Adrenal gland (tissue), 12 donors: ENCODE data around the gene CD244. TPM values are rescaled to one million over a fixed set of nuclear protein-coding genes. Genes with fewer than 3 reads are reported as not detected.

Experiments used
- DNase-seq, 7 donors: peaks; one replicate each; pipeline ENCODE4 v3.0.0-alpha.2; 2019 to 2020
- H3K27ac ChIP-seq, 5 donors: fragments of 200-600 bp; sonication (generic) in 4 of 5; 1 replicate in 3 of 5; 2 replicates in 2 of 5; pipeline versions ENCODE4 v1.5.1 to v1.8.0; 2016 to 2020; ENCODE audit warnings: mild to moderate bottlenecking in 1 of 5
- H3K27me3 ChIP-seq: fragments of 200-600 bp; 2 replicates; pipeline ENCODE4 v1.8.0; 2021
- H3K36me3 ChIP-seq, 2 donors: fragments of 200-600 bp; replicated peaks in 1 of 2; 1 replicate in 1 of 2; 2 replicates in 1 of 2; pipeline versions ENCODE4 v1.5.1 to v1.8.0; 2018 to 2022
- H3K4me1 ChIP-seq, 2 donors: fragments of 200-600 bp; replicated peaks in 1 of 2; 1 replicate in 1 of 2; 2 replicates in 1 of 2; pipeline versions ENCODE4 v1.5.1 to v1.8.0; 2018 to 2021
- H3K4me3 ChIP-seq, 4 donors: fragments of 200-600 bp; sonication (generic) in 3 of 4; one replicate each; pipeline ENCODE4 v1.5.1; 2016 to 2018
- H3K9me3 ChIP-seq, 3 donors: fragments of 200-600 bp; sonication (generic) in 1 of 3; replicated peaks in 1 of 3; 1 replicate in 2 of 3; 2 replicates in 1 of 3; pipeline versions ENCODE4 v1.5.1 to v1.8.0; 2016 to 2021
- CTCF ChIP-seq, 6 experiments: fragments of 450-650 bp in 4 of 6; fragments of 200-600 bp in 2 of 6; sonication (generic) in 1 of 6; IDR thresholded peaks; 1 replicate in 5 of 6; 2 replicates in 1 of 6; pipeline versions ENCODE4 v1.5.1 to v1.8.0; 2016 to 2021; ENCODE audit warnings: antibody characterized with exemption in 6 of 6, mild to moderate bottlenecking in 2 of 6, moderate library complexity in 1 of 6
- POLR2A ChIP-seq, 2 donors: fragments of 450-650 bp; IDR thresholded peaks; one replicate each; pipeline ENCODE4 v1.6.1; 2017; ENCODE audit warnings: antibody characterized with exemption in 2 of 2, mild to moderate bottlenecking in 2 of 2, moderate library complexity in 1 of 2
- WGBS, 4 donors: extraction: QIAGEN DNeasy Blood & Tissue Kit in 2 of 4; methylation state at CpG; one replicate each; pipeline versions ENCODE4 v1.1.5 to v1.1.7; 2013 to 2017; 5-methylcytosine and 5-hydroxymethylcytosine counted together
- intact Hi-C, 2 donors: fragments of 100-400 bp; cut with DNase I; formaldehyde crosslinking; loops; one replicate each; pipeline versions ENCODE4 v1.14.1 to v1.15.0; 2022 to 2023
- polyA plus RNA-seq, 3 donors: library from polyadenylated mRNA; stranded (reverse); fragments of 200-250 nt in 2 of 3; fragments of 350-450 nt in 1 of 3; fragmentation: Illumina TruSeq in 1 of 3; extraction: RNeasy Lipid Tissue Mini Kit (QIAGEN cat#74804) in 1 of 3; gene quantifications; one replicate each; pipeline ENCODE4 v1.2.3, GENCODE V29; 2013 to 2014
- total RNA-seq, 9 donors: library from RNA; depleted of rRNA in 4 of 9; stranded (reverse); fragments of >200 nt in 4 of 9; fragments of 120-200 nt in 1 of 9; fragmentation: NEBNext Ultra II Directional in 1 of 9; extraction: Animal tissue kit (Norgen Biotek cat#: 25700) in 1 of 9; gene quantifications; one replicate each; pipeline versions ENCODE4 v1.1.0 to v1.2.4, GENCODE V29; 2013 to 2023
- donor health status: healthy with polysubstance abuse.
- donor health status: Bipolar disorder and iron deficiency.
- donor health status: DM: yes; HTN: yes; CAD: no.
- donor health status: DM: no; HTN: no; CAD: no.
- donor health status: DM: no; HTN: no; CAD: no.
- donor health status: DM: yes; HTN: yes; CAD: no.

CD244 gene
- total and polyA plus RNA-seq, 12 donors = 0.15 to 1.4 (median 0.28) TPM; not detected in 1

DNA sequence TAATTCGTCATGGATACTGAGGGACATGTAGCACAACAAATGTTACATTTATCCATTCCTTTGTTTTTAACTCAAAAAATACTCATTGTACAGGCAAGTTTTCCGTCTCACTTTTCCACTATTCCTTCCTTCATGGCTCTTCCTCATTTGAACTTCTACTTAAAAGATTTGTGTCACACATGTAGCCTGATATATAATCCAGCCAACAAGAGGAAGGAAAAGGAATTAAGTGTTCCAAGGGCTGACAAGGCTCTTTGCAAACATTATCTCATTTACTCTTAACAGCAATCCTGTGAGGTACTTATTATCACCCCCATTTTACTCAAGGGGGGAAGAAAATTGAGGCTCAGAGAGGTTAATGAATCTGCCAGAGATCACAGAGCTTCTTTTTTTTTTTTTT, 22.9 kb downstream of the CD244 start:
- no peak for TF ChIP-seq CTCF (IDR thresholded peaks at IDR 0.05)
- no peak for TF ChIP-seq POLR2A (IDR thresholded peaks at IDR 0.05)
- no peak for DNase-seq
- Histone ChIP-seq H3K4me1 (no peaks in the 10 kb centered on the region), H3K27me3 (no peaks in the 10 kb centered on the region), H3K36me3 (no peaks in the 10 kb centered on the region), H3K4me3 (no peak overlapping the region), H3K9me3 (no peaks in the 10 kb centered on the region), H3K27ac (no peak overlapping the region)
- WGBS, 4 donors = 71 to 85% (median 79%) methylated on average over 2 of the region's 2 CpGs
- intact Hi-C loops = loop anchor here in 1 of 2 donors (5.0 kb wide), 1 partner anchor 113 kb away; the partner anchor contains the start of gene ITLN2

- no peak for TF ChIP-seq CTCF (IDR thresholded peaks at IDR 0.05)
- TF ChIP-seq POLR2A (IDR thresholded peaks at IDR 0.05) = no peak
- H3K27ac ChIP-seq = no peak overlapping the region
- H3K4me1 ChIP-seq = no peaks in the 10 kb centered on the region
- 69 to 76% (median 75%) methylated on average over 7 of the region's 7 CpGs for WGBS, 4 donors
- H3K36me3 ChIP-seq = no peaks in the 10 kb centered on the region
- H3K9me3 ChIP-seq = no peaks in the 10 kb centered on the region
- DNase-seq = no peak
- no peak overlapping the region for H3K4me3 ChIP-seq
- intact Hi-C loops = loop anchor here in 1 of 2 donors (5.0 kb wide), 1 partner anchor 113 kb away; the partner anchor contains the start of gene ITLN2
- no peaks in the 10 kb centered on the region for H3K27me3 ChIP-seq
These were observed 23.8 kb downstream of the CD244 start for GRCh38 chr1:160838888-160839287.

DNA sequence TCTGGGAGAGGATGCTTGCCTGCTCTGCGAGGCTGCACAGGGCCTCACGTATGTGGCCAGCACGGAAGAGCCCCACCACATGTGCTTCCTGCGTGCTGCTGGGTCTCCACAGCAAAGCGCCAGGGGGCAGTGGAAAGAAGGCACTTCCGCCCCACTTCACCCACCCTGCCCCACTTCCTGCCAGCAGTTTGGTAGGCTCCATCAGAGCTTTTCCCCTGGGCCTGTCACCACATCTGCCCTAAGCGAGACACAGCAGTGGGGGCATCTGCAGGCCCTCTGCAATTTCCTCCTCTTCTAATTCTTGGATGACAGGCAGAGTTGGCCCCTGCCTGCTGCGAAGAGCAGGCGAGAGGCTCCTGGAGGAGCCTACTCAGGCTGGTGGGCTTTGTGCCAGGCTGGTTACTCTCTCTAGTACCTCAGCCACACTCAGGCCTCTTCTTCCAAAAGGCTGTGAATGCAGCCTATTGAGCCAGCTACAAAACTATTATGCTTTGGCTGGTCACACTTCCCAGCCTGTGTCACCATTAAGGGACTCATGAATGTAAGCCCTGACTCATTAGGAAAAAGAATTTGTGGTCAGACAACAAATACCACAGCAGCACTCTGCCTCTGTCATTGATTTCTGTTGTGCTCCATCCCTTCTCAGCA, 25.0 kb downstream of the CD244 start:
- intact Hi-C loops = loop anchor here in 1 of 2 donors (5.0 kb wide), 1 partner anchor 115 kb away; the partner anchor contains the start of gene ITLN2
- Histone ChIP-seq H3K4me1 (no peaks in the 10 kb centered on the region), H3K27me3 (no peaks in the 10 kb centered on the region), H3K27ac (no peak overlapping the region), H3K4me3 (no peak overlapping the region), H3K9me3 (no peaks in the 10 kb centered on the region), H3K36me3 (no peaks in the 10 kb centered on the region)
- peak in 2 of 7 donors; percentile 15 to 23 for DNase-seq
- WGBS, 4 donors = 71 to 83% (median 75%) methylated on average over 8 to 9 of the region's 9 CpGs
- no peak for TF ChIP-seq POLR2A (IDR thresholded peaks at IDR 0.05)
- TF ChIP-seq CTCF (IDR thresholded peaks at IDR 0.05) = no peak

- no peaks in the 10 kb centered on the region for H3K27me3 ChIP-seq
- H3K4me1 ChIP-seq = no peaks in the 10 kb centered on the region
- TF ChIP-seq POLR2A (IDR thresholded peaks at IDR 0.05) (no peak), CTCF (IDR thresholded peaks at IDR 0.05) (no peak)
- H3K36me3 ChIP-seq = no peaks in the 10 kb centered on the region
- intact Hi-C loops = loop anchor here in 1 of 2 donors (5.0 kb wide), 1 partner anchor 115 kb away; the partner anchor contains the start of gene ITLN2
- H3K9me3 ChIP-seq = no peaks in the 10 kb centered on the region
- DNase-seq = no peak
- 59 to 78% (median 74%) methylated on average over 4 of the region's 4 CpGs for WGBS, 4 donors
- H3K27ac ChIP-seq = no peak overlapping the region
- H3K4me3 ChIP-seq = no peak overlapping the region
These were observed 25.6 kb downstream of the CD244 start for GRCh38 chr1:160836981-160837557.
